Middle frontal gyrus (tissue), 1 donor: ENCODE results near the gene SERTAD2.

Source experiments
- DNase-seq: peaks from one replicate; pipeline ENCODE4 v3.0.0-alpha.2; 2015; ENCODE audit warnings: low spot score; ENCODE audit errors: extremely low spot score

SERTAD2 gene

GRCh38 chr2:64609942-64610281 is 43.8 kb downstream of the SERTAD2 start:
- DNase-seq: no peak

GRCh38 chr2:64609227-64609941 is 44.3 kb downstream of the SERTAD2 start:
- peak; percentile 15 for DNase-seq

- no peak for DNase-seq
Observed at GRCh38 chr2:64608867-64609226, 44.9 kb downstream of the SERTAD2 start.

- DNase-seq: no peak
Observed at GRCh38 chr2:64607381-64608304, 46.1 kb downstream of the SERTAD2 start.

GRCh38 chr2:64606479-64607363 is 47.0 kb downstream of the SERTAD2 start:
- no peak for DNase-seq

- no peak for DNase-seq
Observed at GRCh38 chr2:64605991-64606478, 47.7 kb downstream of the SERTAD2 start.

- DNase-seq: no peak
Observed at GRCh38 chr2:64605026-64605471, 48.7 kb downstream of the SERTAD2 start.

GRCh38 chr2:64604155-64604554 is 49.6 kb downstream of the SERTAD2 start:
- DNase-seq: no peak

- DNase-seq: no peak
Observed at GRCh38 chr2:64602436-64602835, 51.3 kb downstream of the SERTAD2 start.

- no peak for DNase-seq
Observed at GRCh38 chr2:64601785-64602391, 51.8 kb downstream of the SERTAD2 start.

GRCh38 chr2:64601034-64601754 is 52.5 kb downstream of the SERTAD2 start:
- no peak for DNase-seq

- no peak for DNase-seq
Observed at GRCh38 chr2:64599469-64599868, 54.2 kb downstream of the SERTAD2 start.

- DNase-seq: no peak
Observed at GRCh38 chr2:64598226-64598625, 55.5 kb downstream of the SERTAD2 start.

- no peak for DNase-seq
Observed at GRCh38 chr2:64595397-64596176, 58.1 kb downstream of the SERTAD2 start.

- DNase-seq: no peak
Observed at GRCh38 chr2:64594226-64594989, 59.3 kb downstream of the SERTAD2 start.

GRCh38 chr2:64593035-64593655 is 60.6 kb downstream of the SERTAD2 start:
- no peak for DNase-seq

GRCh38 chr2:64591188-64591587 is 62.5 kb downstream of the SERTAD2 start:
- no peak for DNase-seq

- no peak for DNase-seq
Observed at GRCh38 chr2:64587561-64587960, 66.2 kb downstream of the SERTAD2 start.
